GM19193 (cell line): ENCODE measurements around the gene PALLD.

Experiments
- POLR2A ChIP-seq: IDR thresholded peaks from 4 replicates; pipeline ENCODE4 v1.6.1; 2011; ENCODE audit not compliant: insufficient read depth, insufficient read length; ENCODE audit errors: extremely low read depth

PALLD gene

GRCh38 chr4:168748807-168749206, 252.0 kb downstream of the PALLD start:
- no peak for TF ChIP-seq POLR2A

GRCh38 chr4:168751263-168752225, 254.7 kb downstream of the PALLD start:
- TF ChIP-seq POLR2A = no peak

GRCh38 chr4:168755598-168756477, 259.0 kb downstream of the PALLD start:
- no peak for TF ChIP-seq POLR2A

GRCh38 chr4:168757500-168757899, 260.6 kb downstream of the PALLD start:
- no peak for TF ChIP-seq POLR2A

- TF ChIP-seq POLR2A = no peak
Measured at GRCh38 chr4:168758351-168758876, 261.6 kb downstream of the PALLD start.

GRCh38 chr4:168759321-168759720, 262.5 kb downstream of the PALLD start:
- TF ChIP-seq POLR2A = no peak

DNA sequence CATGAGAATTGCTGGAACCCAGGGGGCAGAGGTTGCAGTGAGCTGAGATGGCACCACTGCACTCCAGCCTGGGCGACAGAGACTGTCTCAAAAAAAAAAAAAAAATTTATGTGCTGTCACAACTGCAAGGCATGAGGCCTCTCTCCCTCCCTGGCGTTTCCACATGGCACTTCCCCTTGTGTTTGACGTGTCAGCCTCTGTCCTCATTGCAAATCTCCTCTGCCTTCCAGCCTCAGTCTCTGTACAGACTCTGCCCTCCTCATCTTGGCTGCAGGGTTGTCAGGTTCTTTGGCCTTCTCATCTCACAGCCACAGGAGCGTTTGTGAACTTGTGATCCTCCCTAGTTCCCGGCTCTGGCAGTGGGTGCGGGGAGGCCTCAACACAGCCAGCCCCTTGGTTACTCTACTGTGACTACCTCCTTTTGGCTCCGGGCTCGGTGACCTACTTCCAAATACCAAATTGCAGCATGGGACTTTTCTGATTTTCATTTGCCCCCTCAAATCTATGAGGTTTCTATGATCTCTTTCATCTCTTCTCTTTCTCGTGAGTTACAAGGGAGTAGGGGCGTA, 263.2 kb downstream of the PALLD start:
- TF ChIP-seq POLR2A = no peak

- no peak for TF ChIP-seq POLR2A
Measured at GRCh38 chr4:168761066-168761465, 264.2 kb downstream of the PALLD start.

DNA sequence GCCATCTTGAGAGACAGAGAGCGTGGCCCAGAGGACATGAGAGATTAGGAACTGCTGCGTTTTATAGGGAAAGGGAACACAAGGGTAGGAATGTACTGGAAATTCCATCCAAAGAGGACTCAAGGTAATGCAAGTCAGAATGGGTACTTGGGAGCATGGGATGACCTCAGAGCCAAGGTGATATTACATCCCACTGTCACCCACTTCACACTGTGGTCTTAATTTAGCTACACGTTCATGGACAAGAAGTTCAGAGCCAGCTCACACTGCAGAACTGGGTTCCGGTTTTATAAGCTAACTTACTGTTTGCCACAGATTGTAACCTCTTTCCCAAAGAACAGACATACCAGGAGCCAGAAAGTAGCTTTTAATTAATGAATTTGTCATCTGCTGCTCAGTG, 268.5 kb downstream of the PALLD start:
- TF ChIP-seq POLR2A = no peak

DNA sequence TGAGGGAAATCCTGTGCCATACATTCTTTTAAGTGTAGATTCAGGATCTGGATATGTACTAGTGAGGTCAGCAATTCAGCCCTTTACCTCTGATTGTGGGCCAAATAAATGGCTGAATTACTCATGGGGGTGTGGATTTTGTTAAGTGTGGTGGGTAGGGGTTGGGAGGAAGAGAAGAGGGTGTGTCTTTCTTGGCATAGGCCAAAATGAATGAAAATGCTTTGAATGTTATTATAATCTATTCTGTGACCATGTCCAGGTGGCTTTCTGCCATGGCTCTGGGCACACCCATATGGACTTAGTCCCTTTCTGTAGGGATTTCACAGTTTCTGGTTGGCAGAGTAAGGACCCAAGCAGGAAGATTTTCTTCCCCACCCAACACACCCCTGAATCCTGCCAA, 268.9 kb downstream of the PALLD start:
- no peak for TF ChIP-seq POLR2A

GRCh38 chr4:168766604-168767316, 269.9 kb downstream of the PALLD start:
- no peak for TF ChIP-seq POLR2A

DNA sequence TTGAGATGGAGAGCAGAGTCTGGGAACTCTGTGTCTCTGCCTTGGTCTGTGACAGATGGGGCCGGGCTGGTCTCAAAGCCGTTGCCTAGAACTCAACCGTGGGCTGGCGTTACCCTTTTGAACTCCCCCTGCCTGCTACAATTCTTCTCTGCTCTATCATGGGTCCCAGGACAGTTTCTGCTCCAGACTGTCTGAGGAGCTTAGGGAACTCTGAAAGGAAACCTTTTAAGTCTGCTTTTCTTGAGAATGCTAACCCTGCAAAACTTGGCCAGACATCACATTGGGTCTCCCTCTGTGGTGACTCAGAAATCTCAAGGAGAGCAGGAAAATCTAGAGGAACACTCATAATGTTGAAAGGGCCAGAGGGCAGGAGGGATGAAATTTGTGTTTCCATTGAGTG, 272.6 kb downstream of the PALLD start:
- no peak for TF ChIP-seq POLR2A

GRCh38 chr4:168769837-168770236, 273.0 kb downstream of the PALLD start:
- no peak for TF ChIP-seq POLR2A

- TF ChIP-seq POLR2A = no peak
Measured at GRCh38 chr4:168771251-168771650, 274.4 kb downstream of the PALLD start.
